Peyer's patch (tissue), 4 donors: ENCODE results near the gene RELN.

ENCODE experiments used
- POLR2A ChIP-seq, 2 donors: fragments of 450-650 bp; IDR thresholded peaks; one replicate each; pipeline ENCODE4 v1.5.1; 2017; ENCODE audit warnings: antibody characterized with exemption in 2 of 2, mild to moderate bottlenecking in 2 of 2, moderate library complexity in 2 of 2
- TF ChIP-seq, protein P1 (sequence below), 6 experiments: fragments of 450-650 bp in 4 of 6; fragments of 200-600 bp in 2 of 6; sonication (generic) in 1 of 6; IDR thresholded peaks; one replicate each; pipeline ENCODE4 v1.5.1; 2017 to 2019; ENCODE audit warnings: antibody characterized with exemption in 6 of 6, mild to moderate bottlenecking in 3 of 6, moderate library complexity in 1 of 6

DNA sequence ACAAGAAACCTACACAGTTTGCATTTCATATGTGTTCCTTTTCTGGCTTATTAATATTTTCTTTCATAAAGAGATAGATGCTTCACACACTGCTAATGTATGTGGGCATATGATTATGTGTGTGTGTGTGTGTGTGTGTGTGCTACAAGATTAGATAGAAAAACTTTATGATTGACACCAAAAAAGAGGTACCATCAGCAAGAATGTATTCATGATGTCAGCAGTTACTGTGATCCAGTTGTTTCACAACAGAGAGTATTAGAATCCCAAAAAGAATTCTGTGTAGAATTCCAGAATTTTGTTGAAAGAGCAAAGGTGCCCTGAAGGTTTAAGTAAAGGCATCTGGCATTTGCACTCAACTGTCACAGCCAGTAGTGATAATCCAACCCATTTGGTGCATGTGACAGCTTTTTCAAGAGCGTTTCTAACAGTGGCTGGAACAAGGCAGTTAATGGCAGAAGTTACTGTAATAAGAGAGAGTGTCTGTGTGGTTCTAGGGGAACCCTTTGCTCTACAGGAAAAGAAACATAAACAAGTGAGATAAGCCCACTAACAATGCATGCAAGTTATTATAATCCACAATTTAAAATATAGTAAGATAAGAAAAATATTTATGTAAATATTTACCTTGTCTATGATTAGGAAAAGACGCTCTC lies 16.6 kb downstream of the RELN start:
- TF ChIP-seq, protein P1, sequence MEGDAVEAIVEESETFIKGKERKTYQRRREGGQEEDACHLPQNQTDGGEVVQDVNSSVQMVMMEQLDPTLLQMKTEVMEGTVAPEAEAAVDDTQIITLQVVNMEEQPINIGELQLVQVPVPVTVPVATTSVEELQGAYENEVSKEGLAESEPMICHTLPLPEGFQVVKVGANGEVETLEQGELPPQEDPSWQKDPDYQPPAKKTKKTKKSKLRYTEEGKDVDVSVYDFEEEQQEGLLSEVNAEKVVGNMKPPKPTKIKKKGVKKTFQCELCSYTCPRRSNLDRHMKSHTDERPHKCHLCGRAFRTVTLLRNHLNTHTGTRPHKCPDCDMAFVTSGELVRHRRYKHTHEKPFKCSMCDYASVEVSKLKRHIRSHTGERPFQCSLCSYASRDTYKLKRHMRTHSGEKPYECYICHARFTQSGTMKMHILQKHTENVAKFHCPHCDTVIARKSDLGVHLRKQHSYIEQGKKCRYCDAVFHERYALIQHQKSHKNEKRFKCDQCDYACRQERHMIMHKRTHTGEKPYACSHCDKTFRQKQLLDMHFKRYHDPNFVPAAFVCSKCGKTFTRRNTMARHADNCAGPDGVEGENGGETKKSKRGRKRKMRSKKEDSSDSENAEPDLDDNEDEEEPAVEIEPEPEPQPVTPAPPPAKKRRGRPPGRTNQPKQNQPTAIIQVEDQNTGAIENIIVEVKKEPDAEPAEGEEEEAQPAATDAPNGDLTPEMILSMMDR (IDR thresholded peaks at IDR 0.05), result no peak
- no peak for TF ChIP-seq POLR2A (IDR thresholded peaks at IDR 0.05)
